Stimulated activated CD8-positive, alpha-beta memory T cell treated with anti-CD3 and anti-CD28 coated beads, Interleukin-15, amount 100 ng/mL, for 24 hours (primary cell): ENCODE results near the gene ITCH.
"Not testable (repeated sequence)": the region's sequence is repeated elsewhere in the genome, so short reads cannot be mapped to it uniquely, and the experiment has no call there.

Experiments
- DNase-seq: peaks from one replicate; pipeline ENCODE4 v3.0.0-alpha.2; 2020; ENCODE audit warnings: low read depth

ITCH gene

DNA sequence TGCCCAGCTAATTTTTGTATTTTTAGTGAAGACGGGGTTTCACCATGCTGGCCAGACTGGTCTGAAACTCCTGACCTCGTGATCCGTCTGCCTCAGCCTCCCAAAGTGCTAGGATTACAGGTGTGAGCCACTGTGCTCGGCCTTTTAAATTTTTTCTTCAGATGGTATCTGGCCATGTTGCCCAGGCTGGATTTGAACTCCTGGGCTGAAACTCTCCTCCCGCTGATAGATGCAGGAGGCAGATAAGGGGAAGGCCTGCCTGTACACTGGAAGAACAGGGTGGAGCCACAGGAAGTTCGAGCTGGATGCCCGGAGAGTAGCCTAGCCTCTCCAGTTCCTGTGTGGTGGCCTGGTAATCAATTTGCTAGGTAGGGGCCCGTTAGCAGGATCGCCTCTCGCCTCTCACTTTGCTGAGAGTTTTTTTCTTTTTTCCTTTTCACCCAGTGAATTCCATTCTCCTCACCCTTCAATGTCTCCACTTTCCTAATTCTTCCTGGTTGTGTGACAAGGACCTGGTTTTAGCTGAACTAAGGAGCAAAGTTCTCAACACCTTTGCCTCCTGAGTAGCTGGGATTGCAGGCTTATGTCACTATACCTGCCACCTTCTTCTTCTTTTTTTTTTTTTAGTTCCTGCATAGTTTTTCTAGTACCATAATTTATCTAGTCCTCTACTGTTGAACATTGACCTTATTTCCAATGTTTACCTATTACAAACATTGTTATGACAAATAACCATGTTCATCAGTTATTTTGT is 19.4 kb upstream of the ITCH start:
- DNase-seq, result no peak

- DNase-seq, result no peak
These were observed 18.8 kb upstream of the ITCH start for GRCh38 chr20:34344238-34344637.

DNA sequence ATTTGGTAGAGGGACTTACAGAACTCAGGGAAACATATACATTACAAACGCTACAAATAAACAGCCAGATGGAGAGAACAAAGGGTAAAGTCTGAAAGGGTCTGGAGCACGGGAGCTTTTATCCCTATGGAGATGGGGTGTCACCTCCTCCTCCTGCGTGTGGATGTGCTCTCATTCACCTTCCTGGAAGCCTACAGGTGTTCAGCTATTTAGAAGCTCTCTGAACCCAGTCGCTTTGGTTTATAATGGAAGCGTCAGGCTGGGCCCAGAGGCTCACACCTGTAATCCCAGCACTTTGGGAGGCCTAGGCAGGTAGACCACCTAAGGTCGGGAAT is 17.7 kb upstream of the ITCH start:
- no peak for DNase-seq

DNA sequence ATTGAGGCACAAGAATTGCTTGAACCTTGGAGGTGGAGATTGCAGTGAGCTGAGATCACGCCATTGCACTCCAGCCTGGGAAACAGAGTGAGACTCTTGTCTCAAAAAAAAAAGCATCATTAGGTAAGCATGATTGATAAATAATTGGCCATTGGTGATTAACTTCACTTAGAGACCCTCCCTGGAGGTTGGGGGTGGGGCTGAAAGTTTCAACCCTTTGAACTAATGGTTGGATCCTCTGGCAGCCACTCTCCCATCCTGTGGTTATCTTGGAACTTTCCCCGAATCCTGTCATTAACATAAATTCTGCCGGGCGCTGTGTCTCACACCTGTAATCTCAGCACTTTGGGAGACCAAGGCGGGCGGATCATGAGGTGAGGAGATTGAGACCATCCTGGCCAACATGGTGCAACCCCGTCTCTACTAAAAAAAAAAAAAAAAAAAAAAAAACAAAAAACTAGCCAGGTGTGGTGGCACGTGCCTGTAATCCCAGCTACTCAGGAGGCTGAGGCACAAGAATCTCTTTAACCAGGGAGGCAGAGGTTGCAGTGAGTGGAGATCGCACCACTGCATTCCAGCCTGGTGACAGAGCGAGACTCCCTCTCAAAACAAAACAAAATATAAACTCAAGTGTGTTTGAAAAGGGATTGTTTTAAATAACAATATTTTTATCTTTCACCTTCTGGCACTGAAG is 17.1 kb upstream of the ITCH start:
- DNase-seq, result not testable (repeated sequence)

GRCh38 chr20:34346533-34346865 is 16.6 kb upstream of the ITCH start:
- not testable (repeated sequence) for DNase-seq

DNA sequence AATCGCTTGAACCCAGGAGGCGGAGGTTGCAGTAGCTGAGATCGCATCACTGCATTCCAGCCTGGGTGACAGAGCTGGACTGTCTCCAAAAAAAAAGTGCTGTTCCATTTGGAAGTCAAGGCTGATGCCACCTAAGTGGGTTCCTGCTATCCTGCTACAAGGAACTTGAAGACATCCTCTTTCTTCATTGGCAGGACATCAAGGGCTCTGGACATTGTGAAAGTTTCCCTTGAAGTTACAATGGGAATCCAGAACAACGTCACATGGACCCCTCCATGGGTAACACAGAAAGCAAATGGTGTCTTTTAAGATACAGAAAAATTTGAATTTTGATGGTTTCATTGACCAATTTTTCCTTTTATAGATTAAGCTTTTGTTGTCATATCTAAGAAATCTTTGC is 15.5 kb upstream of the ITCH start:
- no peak for DNase-seq

- DNase-seq, result no peak
These were observed 13.0 kb upstream of the ITCH start for GRCh38 chr20:34350095-34350494.

- DNase-seq, result not testable (repeated sequence)
These were observed 9.6 kb upstream of the ITCH start for GRCh38 chr20:34353467-34353866.

GRCh38 chr20:34355427-34355826 is 7.6 kb upstream of the ITCH start:
- no peak for DNase-seq

DNA sequence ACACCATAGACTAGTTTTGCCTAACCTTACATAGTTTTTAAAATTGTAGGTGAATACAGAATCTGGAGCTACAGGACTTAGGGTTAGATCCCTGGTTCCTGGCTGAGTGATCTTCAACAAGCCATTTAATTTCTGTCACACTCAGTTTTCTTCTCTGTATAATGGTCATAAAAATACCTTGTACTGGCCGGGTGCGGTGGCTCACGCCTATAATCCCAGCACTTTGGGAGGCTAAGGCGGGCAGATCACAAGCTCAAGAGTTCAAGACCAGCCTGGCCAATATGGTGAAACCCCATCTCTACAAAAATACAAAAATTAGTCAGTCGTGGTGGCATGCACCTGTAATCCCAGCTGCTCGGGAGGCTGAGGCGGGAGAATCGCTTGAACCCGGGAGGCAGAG is 3.3 kb upstream of the ITCH start:
- DNase-seq, result not testable (repeated sequence)

- no peak for DNase-seq
These were observed 491 bp upstream of the ITCH start for GRCh38 chr20:34362502-34363061.

GRCh38 chr20:34363465-34364222 is 571 bp downstream of the ITCH start:
- DNase-seq, result no peak

GRCh38 chr20:34364223-34364506 is 1.1 kb downstream of the ITCH start:
- no peak for DNase-seq

GRCh38 chr20:34365765-34366213 is 2.7 kb downstream of the ITCH start:
- DNase-seq, result no peak

- no peak for DNase-seq
These were observed 4.1 kb downstream of the ITCH start for GRCh38 chr20:34367155-34367554.

DNA sequence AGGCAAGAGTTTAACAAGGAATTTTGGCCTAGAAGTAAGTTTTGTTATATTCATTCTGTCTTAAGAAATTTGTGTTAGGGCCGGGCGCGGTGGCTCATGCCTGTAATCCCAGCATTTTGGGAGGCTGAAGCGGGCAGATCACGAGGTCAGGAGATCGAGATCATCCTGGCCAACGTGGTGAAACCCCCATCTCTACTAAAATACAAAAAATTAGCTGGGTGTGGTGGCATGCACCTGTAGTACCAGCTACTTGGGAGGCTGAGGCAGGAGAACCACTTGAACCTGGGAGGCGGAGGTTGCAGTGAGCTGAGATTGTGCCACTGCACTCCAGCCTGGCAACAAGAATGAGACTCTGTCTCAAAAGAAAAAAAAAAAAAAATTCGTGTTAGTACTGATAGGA is 4.8 kb downstream of the ITCH start:
- DNase-seq, result not testable (repeated sequence)

DNA sequence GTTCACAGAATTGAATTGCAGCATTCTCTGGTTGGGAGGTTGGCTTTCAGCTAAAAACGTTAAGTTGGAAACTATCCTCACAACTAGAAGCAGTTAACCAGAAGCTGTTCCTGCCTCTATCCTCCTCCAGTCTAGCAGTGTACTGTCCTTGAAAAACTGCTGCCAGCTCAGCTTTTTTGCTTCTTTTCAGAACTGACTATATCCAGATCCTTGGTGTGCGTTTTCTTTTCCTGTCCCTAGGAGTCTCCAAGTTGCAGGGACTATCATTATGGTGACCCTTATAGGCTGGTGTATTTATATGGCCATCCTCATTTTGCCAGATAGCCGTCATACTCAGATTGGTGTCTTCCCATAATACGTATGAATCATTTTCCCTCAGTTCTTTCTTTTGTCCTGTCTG is 5.5 kb downstream of the ITCH start:
- DNase-seq, result no peak

DNA sequence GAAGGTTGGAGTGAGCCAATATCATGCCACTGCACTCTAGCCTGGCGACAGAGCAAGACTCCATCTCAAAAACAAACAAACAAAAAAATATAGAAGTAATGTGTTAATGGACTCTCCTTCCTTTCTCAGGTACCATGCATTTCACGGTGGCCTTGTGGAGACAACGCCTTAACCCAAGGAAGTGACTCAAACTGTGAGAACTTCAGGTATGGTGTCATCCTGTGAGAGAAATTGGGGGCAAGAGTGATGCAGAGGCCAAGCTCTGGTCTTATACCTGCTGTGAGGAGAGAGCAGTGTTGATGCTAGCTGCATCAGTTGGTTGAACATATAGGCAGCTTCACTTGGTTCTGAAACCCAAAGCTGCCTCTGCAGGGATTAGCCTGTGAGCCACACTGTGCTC is 6.2 kb downstream of the ITCH start:
- DNase-seq, result no peak

- DNase-seq, result no peak
These were observed 7.0 kb downstream of the ITCH start for GRCh38 chr20:34370062-34370461.

DNA sequence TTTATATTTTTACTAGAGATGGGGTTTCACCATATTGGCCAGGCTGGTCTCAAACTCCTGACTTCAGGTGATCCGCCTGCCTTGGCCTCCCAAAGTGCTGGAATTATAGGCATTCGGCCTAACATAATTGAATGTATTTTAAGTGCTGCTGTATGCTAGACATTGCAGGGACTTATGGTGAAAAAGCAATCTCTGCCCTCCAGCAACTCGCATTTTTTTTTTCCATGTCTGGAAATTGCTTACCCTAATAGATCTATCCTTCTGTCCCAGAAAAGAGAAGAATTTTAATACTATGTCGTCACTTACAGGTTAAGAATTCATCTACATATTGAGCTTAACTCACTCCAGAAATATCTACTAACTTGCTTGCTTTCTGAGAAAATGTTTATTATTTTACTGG is 10.4 kb downstream of the ITCH start:
- no peak for DNase-seq

- no peak for DNase-seq
These were observed 11.2 kb downstream of the ITCH start for GRCh38 chr20:34374209-34374760.

- DNase-seq, result no peak
These were observed 12.9 kb downstream of the ITCH start for GRCh38 chr20:34375977-34376430.
